Psoas muscle (tissue), 8 donors: ENCODE measurements around the gene PTBP3. TPM values are rescaled to one million over a fixed set of nuclear protein-coding genes. Genes with fewer than 3 reads are reported as not detected.

ENCODE experiments used
- ATAC-seq, 4 donors: fragments of 200-7000 bp; cut with Tn5 transposase; one replicate each; pipeline ENCODE4 v1.9.1; 2020; ENCODE audit warnings: moderate library complexity in 3 of 4, mild to moderate bottlenecking in 2 of 4
- DNase-seq, 2 donors: peaks; one replicate each; pipeline ENCODE4 v3.0.0-alpha.2; 2020
- H3K27ac ChIP-seq: fragments of 200-600 bp; one replicate; pipeline ENCODE4 v1.8.0; 2022
- H3K27me3 ChIP-seq, 3 donors: fragments of 200-600 bp in 1 of 3; one replicate each; pipeline versions ENCODE4 v1.6.1 to v1.8.0; 2013 to 2022; ENCODE audit warnings: low read length in 2 of 3, mild to moderate bottlenecking in 2 of 3, moderate library complexity in 1 of 3; ENCODE audit not compliant: insufficient read depth in 3 of 3
- H3K36me3 ChIP-seq, 2 donors: fragments of 200-600 bp in 1 of 2; one replicate each; pipeline versions ENCODE4 v1.6.1 to v1.8.0; 2013 to 2022; ENCODE audit warnings: low read depth in 1 of 2, mild to moderate bottlenecking in 1 of 2, moderate library complexity in 1 of 2; ENCODE audit not compliant: insufficient read depth in 1 of 2
- H3K4me1 ChIP-seq: fragments of 200-600 bp; one replicate; pipeline ENCODE4 v1.8.0; 2022
- H3K4me3 ChIP-seq: fragments of 200-600 bp; one replicate; pipeline ENCODE4 v1.8.0; 2022; ENCODE audit warnings: mild to moderate bottlenecking
- H3K9me3 ChIP-seq: fragments of 200-600 bp; one replicate; pipeline ENCODE4 v1.8.0; 2022
- WGBS, 3 donors: extraction: QIAGEN DNeasy Blood & Tissue Kit; methylation state at CpG; one replicate each; pipeline versions ENCODE4 v1.1.6 to v1.1.7; 2013; 5-methylcytosine and 5-hydroxymethylcytosine counted together
- intact Hi-C, 2 donors: fragments of 100-400 bp; cut with DNase I; formaldehyde crosslinking; loops; one replicate each; pipeline versions ENCODE4 v1.11.0 to v1.14.2; 2022
- polyA plus RNA-seq, 3 donors: library from polyadenylated mRNA; stranded (reverse); fragments of 200-250 nt; gene quantifications; one replicate each; pipeline ENCODE4 v1.2.3, GENCODE V29; 2013
- total RNA-seq, 4 donors: library from RNA; stranded (reverse); fragmentation: NEBNext Ultra II Directional in 2 of 4; extraction: Animal tissue kit (Norgen Biotek cat#: 25700) in 2 of 4; gene quantifications; one replicate each; pipeline versions ENCODE4 v1.2.1 to v1.2.4, GENCODE V29; 2021 to 2023
- TF ChIP-seq, protein P1 (sequence below): fragments of 200-600 bp; IDR thresholded peaks from one replicate; pipeline ENCODE4 v1.8.0; 2022; ENCODE audit warnings: antibody characterized with exemption
- donor health status: healthy with polysubstance abuse.
- donor health status: DM: no; HTN: no; CAD: no; lungs with moderate emphysema.
- donor health status: Bipolar disorder and iron deficiency.
- donor health status: healthy.
- donor health status: DM: yes; HTN: yes; CAD: no.
- donor health status: DM: no; HTN: no; CAD: no.
- donor health status: DM: no; HTN: no; CAD: no.
- donor health status: DM: yes; HTN: yes; CAD: no.

The PTBP3 gene
- total and polyA plus RNA-seq, 7 donors = 2.8 to 26.9 (median 9.1) TPM

DNA sequence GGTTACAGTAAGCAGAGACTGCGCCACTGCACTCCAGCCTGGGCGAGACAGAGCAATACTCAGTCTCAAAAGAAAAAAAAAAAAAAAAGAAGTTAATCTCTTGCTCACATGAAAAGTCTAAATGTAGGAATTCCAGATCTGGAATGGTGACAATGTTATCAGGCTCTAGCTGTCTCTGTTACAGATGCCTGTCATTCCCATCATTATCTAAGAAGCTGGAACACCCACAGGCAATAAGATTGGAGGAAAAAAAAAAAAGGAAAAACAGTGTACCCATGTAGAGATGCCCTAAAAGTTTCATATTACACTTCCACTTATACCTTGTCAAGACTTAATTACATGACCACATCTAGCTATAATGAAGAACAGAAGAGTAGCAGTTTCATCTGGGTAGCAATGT lies 38.2 kb downstream of the PTBP3 start:
- Histone ChIP-seq H3K36me3 (peaks cover 2 to 12% of the 10 kb centered on the region in 2 donors), H3K4me3 (no peak overlapping the region), H3K27me3 (no peaks in the 10 kb centered on the region), H3K4me1 (no peaks in the 10 kb centered on the region), H3K9me3 (no peaks in the 10 kb centered on the region), H3K27ac (no peak overlapping the region)
- no peak for ATAC-seq
- no peak for DNase-seq
- WGBS, 3 donors = 93 to 100% (median 100%) methylated on average over 2 of the region's 2 CpGs
- intact Hi-C loops = no loop called here
- TF ChIP-seq, protein P1, sequence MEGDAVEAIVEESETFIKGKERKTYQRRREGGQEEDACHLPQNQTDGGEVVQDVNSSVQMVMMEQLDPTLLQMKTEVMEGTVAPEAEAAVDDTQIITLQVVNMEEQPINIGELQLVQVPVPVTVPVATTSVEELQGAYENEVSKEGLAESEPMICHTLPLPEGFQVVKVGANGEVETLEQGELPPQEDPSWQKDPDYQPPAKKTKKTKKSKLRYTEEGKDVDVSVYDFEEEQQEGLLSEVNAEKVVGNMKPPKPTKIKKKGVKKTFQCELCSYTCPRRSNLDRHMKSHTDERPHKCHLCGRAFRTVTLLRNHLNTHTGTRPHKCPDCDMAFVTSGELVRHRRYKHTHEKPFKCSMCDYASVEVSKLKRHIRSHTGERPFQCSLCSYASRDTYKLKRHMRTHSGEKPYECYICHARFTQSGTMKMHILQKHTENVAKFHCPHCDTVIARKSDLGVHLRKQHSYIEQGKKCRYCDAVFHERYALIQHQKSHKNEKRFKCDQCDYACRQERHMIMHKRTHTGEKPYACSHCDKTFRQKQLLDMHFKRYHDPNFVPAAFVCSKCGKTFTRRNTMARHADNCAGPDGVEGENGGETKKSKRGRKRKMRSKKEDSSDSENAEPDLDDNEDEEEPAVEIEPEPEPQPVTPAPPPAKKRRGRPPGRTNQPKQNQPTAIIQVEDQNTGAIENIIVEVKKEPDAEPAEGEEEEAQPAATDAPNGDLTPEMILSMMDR = no peak

DNA sequence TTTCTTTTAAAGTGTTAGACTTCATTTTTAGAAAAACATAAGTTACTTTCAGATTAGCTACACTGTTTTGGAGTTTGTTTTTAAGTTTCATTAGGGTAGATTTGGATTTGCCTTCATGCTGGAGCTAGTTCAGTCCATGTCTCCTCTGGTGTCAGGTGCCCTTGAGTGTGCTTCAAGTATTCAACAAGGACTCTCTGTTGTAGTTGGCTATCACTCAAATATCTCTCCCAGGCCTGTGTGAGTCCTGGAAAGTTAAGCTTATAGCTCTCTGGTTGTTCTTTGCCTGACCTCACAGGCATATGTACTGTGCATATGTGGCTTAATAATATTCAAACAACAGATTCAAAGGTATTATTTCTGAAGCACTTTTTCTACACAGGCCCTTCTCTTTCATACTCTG lies 45.4 kb downstream of the PTBP3 start:
- no peak overlapping the region for H3K4me3 ChIP-seq
- H3K9me3 ChIP-seq = peaks cover 7% of the 10 kb centered on the region
- H3K36me3 ChIP-seq = no peaks in the 10 kb centered on the region
- H3K27me3 ChIP-seq = no peaks in the 10 kb centered on the region
- H3K4me1 ChIP-seq = peaks cover 4% of the 10 kb centered on the region
- TF ChIP-seq, protein P1 = no peak
- no peak for ATAC-seq
- intact Hi-C loops = no loop called here
- H3K27ac ChIP-seq = no peak overlapping the region
- no peak for DNase-seq

DNA sequence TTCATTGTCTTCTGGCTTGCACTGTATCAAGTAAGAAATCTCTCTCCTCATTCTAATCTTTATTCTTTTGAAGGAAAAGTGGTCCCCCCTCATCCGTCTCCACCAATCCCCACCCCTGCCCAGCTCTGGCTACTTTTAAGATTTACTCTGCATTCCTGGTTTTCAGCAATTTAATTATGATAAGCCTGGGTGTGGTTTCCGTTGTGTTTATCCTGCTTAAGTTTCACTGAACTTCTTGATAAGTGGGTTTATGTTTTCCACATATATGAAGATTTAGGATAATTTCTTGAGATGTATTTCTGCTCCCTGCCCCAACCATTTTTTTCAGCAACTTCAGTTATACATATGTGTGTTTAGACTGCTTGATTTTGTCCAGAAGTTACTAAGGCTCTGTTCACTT lies 46.5 kb downstream of the PTBP3 start:
- Histone ChIP-seq H3K4me3 (no peak overlapping the region), H3K27ac (no peak overlapping the region), H3K27me3 (no peaks in the 10 kb centered on the region), H3K9me3 (peaks cover 7% of the 10 kb centered on the region), H3K4me1 (peaks cover 4% of the 10 kb centered on the region), H3K36me3 (no peaks in the 10 kb centered on the region)
- intact Hi-C loops = no loop called here
- ATAC-seq (no peak), DNase-seq (no peak)
- 85 to 93% (median 86%) methylated on average over 2 of the region's 2 CpGs for WGBS, 3 donors
- TF ChIP-seq, protein P1 = no peak

DNA sequence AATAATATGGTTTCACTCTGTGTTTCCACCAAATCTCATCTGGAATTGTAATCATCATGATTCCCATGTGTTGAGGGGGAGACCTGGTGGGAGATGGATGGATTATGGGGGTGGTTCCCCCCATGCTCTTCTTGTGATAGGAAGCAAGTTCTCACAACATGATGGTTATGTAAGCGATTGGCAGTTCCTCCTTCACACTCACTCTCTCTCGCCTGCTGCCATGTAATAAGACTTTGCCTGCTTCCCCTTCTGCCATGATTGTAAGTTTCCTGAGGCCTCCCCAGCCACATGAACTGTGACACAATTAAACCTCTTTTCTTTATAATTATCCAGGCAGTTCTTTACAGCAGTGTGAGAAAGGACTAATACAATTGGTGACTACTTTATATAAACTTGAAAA lies 48.4 kb downstream of the PTBP3 start:
- intact Hi-C loops = no loop called here
- no peaks in the 10 kb centered on the region for H3K36me3 ChIP-seq
- WGBS, 3 donors = 90 to 97% (median 96%) methylated on average over 2 of the region's 2 CpGs

More for the DNA sequence above, 48.4 kb downstream of the PTBP3 start:
- no peak for ATAC-seq
- H3K4me3 ChIP-seq = no peak overlapping the region
- no peaks in the 10 kb centered on the region for H3K27me3 ChIP-seq
- DNase-seq = no peak
- no peak overlapping the region for H3K27ac ChIP-seq
- H3K4me1 ChIP-seq = peaks cover 4% of the 10 kb centered on the region
- H3K9me3 ChIP-seq = peaks cover 7% of the 10 kb centered on the region
- TF ChIP-seq, protein P1 = no peak
